HepG2 (cell line): ENCODE data around the gene IL12A. TPM values are rescaled to one million over a fixed set of nuclear protein-coding genes. Genes with fewer than 3 reads are reported as not detected.

Source experiments
- HNRNPLL ChIP-seq: fragments of 200-400 bp; formaldehyde crosslinking; IDR thresholded peaks from 2 replicates; pipeline ENCODE4 v1.6.1; 2017; ENCODE audit warnings: mild to moderate bottlenecking, low read depth, low read length; ENCODE audit not compliant: poor library complexity, severe bottlenecking
- PBX3 ChIP-seq: sonication (generic); formaldehyde crosslinking; IDR thresholded peaks from 2 replicates; pipeline ENCODE4 v1.8.1; 2023; ENCODE audit warnings: missing genetic modification reagents, inconsistent platforms, borderline replicate concordance
- POGK ChIP-seq: sonication (generic); formaldehyde crosslinking; conservative IDR thresholded peaks from 2 replicates; pipeline ENCODE4 v1.8.0; 2022; ENCODE audit warnings: mild to moderate bottlenecking, moderate library complexity, missing genetic modification reagents
- SSRP1 ChIP-seq: IDR thresholded peaks from 2 replicates; pipeline ENCODE4 v1.6.1; 2016; ENCODE audit warnings: control low read depth
- UBTF ChIP-seq: sonication (generic); formaldehyde crosslinking; IDR thresholded peaks from 2 replicates; pipeline ENCODE4 v1.4.0; 2020; ENCODE audit warnings: mild to moderate bottlenecking, missing genetic modification reagents
- ZNF34 ChIP-seq: sonication (generic); formaldehyde crosslinking; IDR thresholded peaks from 2 replicates; pipeline ENCODE4 v1.4.0; 2020; ENCODE audit warnings: mild to moderate bottlenecking, missing genetic modification reagents, borderline replicate concordance
- ZNF460 ChIP-seq: sonication (generic); formaldehyde crosslinking; IDR thresholded peaks from 2 replicates; pipeline ENCODE4 v1.5.1; 2020; ENCODE audit warnings: missing genetic modification reagents, mild to moderate bottlenecking, borderline replicate concordance
- ZNF839 ChIP-seq: sonication (generic); formaldehyde crosslinking; IDR thresholded peaks from 2 replicates; pipeline ENCODE4 v1.4.0; 2020; ENCODE audit warnings: missing genetic modification reagents, mild to moderate bottlenecking, borderline replicate concordance
- polyA plus RNA-seq, 8 experiments: library from polyadenylated mRNA; depleted of rRNA in 3 of 8; stranded (reverse) in 7 of 8; unstranded in 1 of 8; fragments of >200 nt; fragmentation: Illumina TruSeq in 4 of 8; extraction: Trizol in 4 of 8; gene quantifications; 2 replicates each; pipeline versions ENCODE4 v1.2.1 to v1.2.3, GENCODE V29; 2011 to 2016; ENCODE audit warnings: low read depth in 4 of 8, missing spikeins in 1 of 8, mixed read lengths in 1 of 8; ENCODE audit not compliant: insufficient read depth in 1 of 8
- total RNA-seq, 5 experiments: library from RNA; depleted of rRNA; stranded (reverse); fragments of >200 nt; fragmentation: Illumina TruSeq; extraction: Trizol; gene quantifications; 2 replicates each; pipeline ENCODE4 v1.2.3, GENCODE V29; 2016; ENCODE audit warnings: low read depth in 1 of 5

The IL12A gene
- total and polyA plus RNA-seq, 2 of the 13 experiments (the other 11 are each of a cell fraction or from before 2014, with no cell fraction given): 0.36 to 1.1 TPM

GRCh38 chr3:160018959-160019358 lies 30.3 kb downstream of the IL12A start (continued):
- TF ChIP-seq UBTF (no peak), ZNF460 (no peak), SSRP1 (CRISPR knock-in tag) (no peak), ZNF34 (CRISPR knock-in tag) (no peak), ZNF839 (CRISPR knock-in tag) (no peak), POGK (CRISPR knock-in tag) (no peak), HNRNPLL (no peak), PBX3 (no peak)
